Gastroesophageal sphincter (tissue), 4 donors: Measurements from ENCODE around the gene FOXN3. TPM values are rescaled to one million over a fixed set of nuclear protein-coding genes. Genes with fewer than 3 reads are reported as not detected.
A peak's percentile ranks its signal among the peaks of the same experiment; 100 is the strongest.

ENCODE experiments used
- ATAC-seq: fragments of 150-250 bp; one replicate; pipeline ENCODE4 v1.9.1; 2016; ENCODE audit warnings: mild to moderate bottlenecking, moderate library complexity
- H3K27ac ChIP-seq, 4 donors: fragments of 200-600 bp; sonication (generic) in 3 of 4; 1 replicate in 3 of 4; 2 replicates in 1 of 4; pipeline ENCODE4 v1.5.1; 2016 to 2019
- H3K27me3 ChIP-seq: fragments of 200-600 bp; sonication (generic); one replicate; pipeline ENCODE4 v1.5.1; 2019
- H3K36me3 ChIP-seq, 2 donors: fragments of 200-600 bp; sonication (generic); one replicate each; pipeline ENCODE4 v1.5.1; 2019; ENCODE audit warnings: control low read depth in 1 of 2
- H3K4me1 ChIP-seq, 3 donors: fragments of 200-600 bp; sonication (generic); 1 replicate in 2 of 3; 2 replicates in 1 of 3; pipeline ENCODE4 v1.5.1; 2016 to 2019; ENCODE audit warnings: control low read depth in 2 of 3
- H3K4me3 ChIP-seq, 2 donors: fragments of 200-600 bp; sonication (generic); one replicate each; pipeline ENCODE4 v1.5.1; 2019; ENCODE audit warnings: mild to moderate bottlenecking in 1 of 2, moderate library complexity in 1 of 2
- H3K9me3 ChIP-seq, 3 donors: fragments of 200-600 bp; sonication (generic); one replicate each; pipeline ENCODE4 v1.5.1; 2017 to 2019; ENCODE audit warnings: control low read depth in 2 of 3
- CTCF ChIP-seq, 4 experiments: fragments of 200-600 bp in 2 of 4; fragments of 450-650 bp in 2 of 4; sonication (generic) in 1 of 4; IDR thresholded peaks; one replicate each; pipeline ENCODE4 v1.5.1; 2017 to 2019; ENCODE audit warnings: antibody characterized with exemption in 4 of 4, mild to moderate bottlenecking in 2 of 4, moderate library complexity in 2 of 4
- EP300 ChIP-seq: sonication (generic); formaldehyde crosslinking; IDR thresholded peaks from one replicate; pipeline ENCODE4 v1.6.1; 2017; ENCODE audit warnings: antibody characterized with exemption, mild to moderate bottlenecking
- POLR2A ChIP-seq, 2 donors: fragments of 450-650 bp; IDR thresholded peaks; one replicate each; pipeline ENCODE4 v1.6.1; 2017; ENCODE audit warnings: antibody characterized with exemption in 2 of 2, mild to moderate bottlenecking in 2 of 2, moderate library complexity in 1 of 2
- POLR2AphosphoS5 ChIP-seq: sonication (generic); formaldehyde crosslinking; IDR thresholded peaks from one replicate; pipeline ENCODE4 v1.6.1; 2017; ENCODE audit warnings: antibody characterized with exemption
- WGBS, 2 donors: methylation state at CpG; one replicate each; pipeline ENCODE4 v1.1.5; 2018; ENCODE audit warnings: low coverage in 1 of 2; 5-methylcytosine and 5-hydroxymethylcytosine counted together
- total RNA-seq, 4 donors: library from RNA; depleted of rRNA; stranded (reverse); fragments of >200 nt; gene quantifications; one replicate each; pipeline ENCODE4 v1.1.0, GENCODE V29; 2016

The FOXN3 gene
- total RNA-seq, 4 donors from 2014 or later: 116 to 172 (median 136) TPM

DNA sequence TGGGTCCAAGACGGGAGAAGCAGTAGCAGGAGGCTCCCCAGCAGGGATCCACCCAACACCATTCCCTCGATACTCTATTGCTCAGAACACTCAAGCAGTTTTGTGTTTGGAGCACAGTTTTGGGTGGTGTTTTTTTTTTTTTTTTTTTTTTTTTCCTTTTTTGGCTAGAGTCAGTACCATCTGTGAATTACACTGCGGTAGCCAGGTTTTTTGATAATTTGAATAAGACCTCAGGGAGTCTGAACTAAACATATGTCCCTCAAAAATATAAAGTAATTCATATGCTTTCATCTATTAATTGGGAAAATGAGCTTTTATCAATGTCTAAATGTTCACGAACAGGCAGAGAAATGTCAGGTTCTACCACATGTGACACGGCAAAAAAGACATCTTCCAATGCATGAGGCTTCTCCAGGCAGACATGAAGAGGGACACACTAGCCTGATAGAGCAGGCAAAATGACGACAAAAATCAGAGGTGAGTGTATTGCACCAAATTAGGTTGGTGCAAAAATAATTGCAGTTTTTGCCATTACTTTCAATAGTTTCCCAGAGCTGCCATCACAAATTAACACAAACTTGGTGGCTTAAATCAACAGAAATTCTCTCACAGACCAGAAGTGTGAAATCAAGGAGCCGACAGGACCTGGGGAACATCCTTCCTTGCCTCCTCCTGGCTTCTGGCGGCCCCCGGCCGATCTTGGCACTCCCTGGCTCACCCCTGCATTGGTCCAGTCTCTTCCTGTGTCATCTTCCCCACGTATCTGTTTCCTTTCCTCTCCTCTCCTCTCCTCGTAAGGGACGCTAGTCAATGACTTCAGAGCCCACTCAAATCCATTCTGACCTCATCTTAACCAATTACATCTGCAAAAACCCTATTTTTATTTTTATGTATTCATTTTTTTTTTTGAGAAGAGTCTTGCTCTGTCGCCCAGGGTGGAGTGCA, 33.9 kb downstream of the FOXN3 start:
- H3K4me3 ChIP-seq: no peak overlapping the region
- no peaks in the 10 kb centered on the region for H3K9me3 ChIP-seq
- peaks cover 0 to 92% (median 8%) of the 10 kb centered on the region in 3 donors for H3K4me1 ChIP-seq
- no peaks in the 10 kb centered on the region for H3K36me3 ChIP-seq
- H3K27ac ChIP-seq: no peak overlapping the region
- no peaks in the 10 kb centered on the region for H3K27me3 ChIP-seq
- TF ChIP-seq POLR2A (IDR thresholded peaks at IDR 0.05) (no peak), POLR2AphosphoS5 (no peak), CTCF (IDR thresholded peaks at IDR 0.05) (no peak), EP300 (no peak)
- WGBS, 2 donors: 66 to 72% methylated on average over 10 to 13 of the region's 14 CpGs
- ATAC-seq: no peak

DNA sequence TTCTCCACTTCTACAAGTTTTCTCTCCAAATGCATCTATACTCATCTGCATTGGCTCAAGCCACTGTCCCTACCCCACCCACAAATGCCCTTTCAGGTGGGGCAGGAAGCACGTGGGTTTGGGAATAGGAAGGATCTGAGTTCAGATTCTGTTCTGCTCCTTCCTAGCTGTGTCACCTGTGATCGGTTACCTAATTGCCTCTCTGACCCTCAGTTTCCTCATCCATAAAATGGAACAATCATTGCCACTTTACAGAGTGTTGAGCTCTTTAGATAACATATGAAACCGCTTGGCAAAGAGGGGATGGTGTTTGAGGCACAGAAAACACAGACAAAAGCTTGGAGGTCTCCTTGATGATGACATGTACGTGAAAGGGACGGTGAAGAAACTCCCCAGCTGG, 34.5 kb downstream of the FOXN3 start:
- H3K27me3 ChIP-seq: no peaks in the 10 kb centered on the region
- H3K27ac ChIP-seq: no peak overlapping the region
- no peak for ATAC-seq
- no peaks in the 10 kb centered on the region for H3K9me3 ChIP-seq
- 62 to 82% methylated on average over 4 of the region's 5 CpGs for WGBS, 2 donors
- no peaks in the 10 kb centered on the region for H3K36me3 ChIP-seq
- no peak overlapping the region for H3K4me3 ChIP-seq
- TF ChIP-seq POLR2AphosphoS5: no peak
- TF ChIP-seq CTCF (IDR thresholded peaks at IDR 0.05): no peak
- no peak for TF ChIP-seq EP300
- no peak for TF ChIP-seq POLR2A (IDR thresholded peaks at IDR 0.05)
- peaks cover 0 to 88% (median 8%) of the 10 kb centered on the region in 3 donors for H3K4me1 ChIP-seq

GRCh38 chr14:89379891-89380820, 36.9 kb downstream of the FOXN3 start:
- Histone ChIP-seq H3K36me3 (no peaks in the 10 kb centered on the region), H3K27me3 (no peaks in the 10 kb centered on the region), H3K4me3 (no peak overlapping the region), H3K9me3 (no peaks in the 10 kb centered on the region), H3K27ac (no peak overlapping the region), H3K4me1 (peaks cover 0 to 64% (median 6%) of the 10 kb centered on the region in 3 donors)
- WGBS, 2 donors: 83 to 92% methylated on average over 2 to 16 of the region's 16 CpGs
- ATAC-seq: no peak
- no peak for TF ChIP-seq POLR2A (IDR thresholded peaks at IDR 0.05)
- TF ChIP-seq EP300: no peak
- no peak for TF ChIP-seq CTCF (IDR thresholded peaks at IDR 0.05)
- TF ChIP-seq POLR2AphosphoS5: no peak

GRCh38 chr14:89379006-89379405, 38.0 kb downstream of the FOXN3 start:
- Histone ChIP-seq H3K36me3 (no peaks in the 10 kb centered on the region), H3K27ac (no peak overlapping the region), H3K27me3 (no peaks in the 10 kb centered on the region), H3K4me1 (peaks cover 0 to 54% (median 6%) of the 10 kb centered on the region in 3 donors), H3K4me3 (no peak overlapping the region), H3K9me3 (no peaks in the 10 kb centered on the region)
- 65 to 74% methylated on average over 5 to 7 of the region's 9 CpGs for WGBS, 2 donors
- ATAC-seq: peak; percentile 20
- TF ChIP-seq EP300 (no peak), CTCF (IDR thresholded peaks at IDR 0.05) (no peak), POLR2AphosphoS5 (no peak), POLR2A (IDR thresholded peaks at IDR 0.05) (no peak)
